K562 (cell line): ENCODE data around the gene MRPS26. TPM values are rescaled to one million over a fixed set of nuclear protein-coding genes. Genes with fewer than 3 reads are reported as not detected.

Source experiments
- ATAC-seq: fragments of 200-7000 bp; cut with Tn5 transposase; 3 replicates; pipeline ENCODE4 v1.9.1; 2020; ENCODE audit warnings: moderate library complexity
- BruUV-seq: library from RNA; stranded (reverse); fragments of 400-500 nt; replicated peaks from 2 replicates; lab custom pipeline; 2021; lab: Mats Ljungman, UMichigan
- CTCF ChIA-PET: fragments of 300-600 bp; formaldehyde crosslinking; extraction: SDS; loops from one replicate; lab custom pipeline; 2021; ENCODE audit warnings: low intra/inter-chr PET ratio; lab: Yijun Ruan, JAX
- POLR2A ChIA-PET: fragments of 300-600, 350-650 bp; sonication (Branson Sonifier 250); formaldehyde crosslinking; extraction: SDS; loops from one replicate; lab custom pipeline; 2021; ENCODE audit warnings: antibody characterized with exemption, inconsistent platforms; lab: Yijun Ruan, JAX
- DNase-seq, 4 experiments: peaks; one replicate each; pipeline versions ENCODE4 v3.0.0 to v3.0.0-alpha.2; 2011 to 2018; ENCODE audit warnings: low spot score in 3 of 4, mixed read lengths in 3 of 4; ENCODE audit errors: extremely low read depth in 1 of 4
- FAIRE-seq: peaks from 2 replicates; lab custom pipeline; 2011; peaks lifted over from hg19 to GRCh38; lab: Jason Lieb, UNC
- H2AFZ ChIP-seq: 2 replicates; pipeline ENCODE4 v1.6.0; 2011; ENCODE audit warnings: low read depth, low read length, control low read depth, inconsistent platforms
- H3K27ac ChIP-seq: fragments of 200-600 bp; 3 replicates; pipeline ENCODE4 v1.8.0; 2011; ENCODE audit warnings: low read depth, mild to moderate bottlenecking, control low read depth, inconsistent platforms, low read length, moderate library complexity, mixed read lengths; ENCODE audit errors: extremely low read depth
- H3K27me3 ChIP-seq, 2 experiments: fragments of 300-600 bp in 1 of 2; 2 replicates in 1 of 2; 3 replicates in 1 of 2; pipeline versions ENCODE4 v1.6.0 to v1.8.0; 2011; ENCODE audit warnings: inconsistent platforms in 2 of 2, low read length in 2 of 2, mild to moderate bottlenecking in 1 of 2, mixed read lengths in 1 of 2, moderate library complexity in 1 of 2; ENCODE audit not compliant: control insufficient read depth in 2 of 2, insufficient read depth in 2 of 2
- H3K36me3 ChIP-seq: fragments of 300-600 bp; 3 replicates; pipeline ENCODE4 v1.8.0; 2011; ENCODE audit warnings: mild to moderate bottlenecking, low read length, inconsistent platforms; ENCODE audit not compliant: control insufficient read depth, insufficient read depth
- H3K4me1 ChIP-seq, 2 experiments: fragments of 200-600 bp in 1 of 2; replicated peaks in 1 of 2; 2 replicates in 1 of 2; 3 replicates in 1 of 2; pipeline versions ENCODE4 v1.5.1 to v1.8.0; 2011; ENCODE audit warnings: inconsistent platforms in 2 of 2, low read length in 2 of 2, mild to moderate bottlenecking in 1 of 2, mixed read lengths in 1 of 2, moderate library complexity in 1 of 2; ENCODE audit not compliant: control insufficient read depth in 2 of 2, insufficient read depth in 2 of 2
- H3K4me2 ChIP-seq: 2 replicates; pipeline ENCODE4 v1.6.1; 2011; ENCODE audit warnings: low read length, control low read depth, inconsistent platforms, mixed read lengths; ENCODE audit not compliant: insufficient read depth
- H3K4me3 ChIP-seq: fragments of 200-600 bp; sonication (generic), shearing (Covaris generic); 2 replicates; pipeline ENCODE4 v1.5.1; 2016; ENCODE audit warnings: control low read depth, inconsistent platforms
- H3K79me2 ChIP-seq: fragments of 200-600 bp; 3 replicates; pipeline ENCODE4 v1.8.0; 2011; ENCODE audit warnings: low read length, inconsistent platforms; ENCODE audit not compliant: control insufficient read depth, insufficient read depth
- H3K9ac ChIP-seq, 2 experiments: 2 replicates each; pipeline versions ENCODE4 v1.6.0 to v1.6.1; 2011; ENCODE audit warnings: low read depth in 2 of 2, low read length in 2 of 2, control low read depth in 1 of 2, inconsistent platforms in 1 of 2, mild to moderate bottlenecking in 1 of 2, mixed read lengths in 1 of 2; ENCODE audit not compliant: insufficient read depth in 1 of 2
- H3K9me1 ChIP-seq: one replicate; pipeline ENCODE4 v1.6.0; 2011; ENCODE audit warnings: inconsistent platforms, mild to moderate bottlenecking, low read length, moderate library complexity; ENCODE audit not compliant: control insufficient read depth, insufficient read depth
- H3K9me3 ChIP-seq: replicated peaks from 2 replicates; pipeline ENCODE4 v1.5.1; 2011; ENCODE audit warnings: low read depth, low read length, inconsistent platforms; ENCODE audit not compliant: control insufficient read depth, insufficient read depth
- H4K20me1 ChIP-seq: replicated peaks from 2 replicates; pipeline ENCODE4 v1.6.1; 2011; ENCODE audit warnings: low read length, inconsistent platforms, mixed read lengths; ENCODE audit not compliant: control insufficient read depth, insufficient read depth
- SMARCE1 ChIP-seq: fragments of 450-650 bp; IDR thresholded peaks from 2 replicates; pipeline ENCODE4 v1.7.1; 2016; ENCODE audit warnings: mild to moderate bottlenecking
- ZBTB33 ChIP-seq: sonication (generic); formaldehyde crosslinking; IDR thresholded peaks from 2 replicates; pipeline ENCODE4 v1.8.1; 2023; ENCODE audit warnings: mild to moderate bottlenecking, missing genetic modification reagents
- ZNF282 ChIP-seq: sonication (generic); formaldehyde crosslinking; IDR thresholded peaks from 2 replicates; pipeline ENCODE4 v1.8.1; 2023; ENCODE audit warnings: missing genetic modification reagents
- WGBS: fragments of 100-300 bp; shearing (Covaris generic); methylation state at CpG from one replicate; pipeline ENCODE4 v1.1.6; 2016; ENCODE audit warnings: low coverage, mixed read lengths; ENCODE audit not compliant: insufficient coverage; ENCODE audit errors: missing lambda C conversion rate; 5-methylcytosine and 5-hydroxymethylcytosine counted together
- in situ Hi-C: fragments of 300-500 bp; cut with MboI; formaldehyde crosslinking; loops from 4 replicates; pipeline ENCODE4 v1.15.0; 2018; ENCODE audit warnings: inconsistent platforms, mixed read lengths
- intact Hi-C: fragments of 100-400 bp; cut with micrococcal nuclease; formaldehyde crosslinking; loops from 2 replicates; pipeline ENCODE4 v1.14.2; 2022
- polyA plus RNA-seq, 8 experiments: library from polyadenylated mRNA; depleted of rRNA in 4 of 8; stranded (reverse) in 5 of 8; unstranded in 3 of 8; fragments of >200 nt; fragmentation: Nextera tagmentation in 2 of 8; fragmentation: Illumina TruSeq in 1 of 8; extraction: Ambion mirVana in 2 of 8; extraction: Trizol in 1 of 8; gene quantifications; 2 replicates each; pipeline versions ENCODE4 v1.2.1 to v1.2.3, GENCODE V29; 2011 to 2014; ENCODE audit warnings: inconsistent platforms in 1 of 8, missing spikeins in 1 of 8
- total RNA-seq, 7 experiments: library from RNA; depleted of rRNA in 6 of 7; stranded (reverse); fragments of >200 nt in 6 of 7; fragmentation: Illumina TruSeq in 2 of 7; extraction: Trizol in 2 of 7; gene quantifications; 2 replicates each; pipeline versions ENCODE4 v1.2.1 to v1.2.3, GENCODE V29; 2011 to 2021; ENCODE audit warnings: low replicate concordance in 1 of 7

Gene MRPS26
- total and polyA plus RNA-seq, 9 of the 15 experiments (the other 6 are each of a cell fraction or from before 2014, with no cell fraction given), result 2.7 to 70.5 (median 28.8) TPM

- no peak for TF ChIP-seq SMARCE1
Measured at GRCh38 chr20:3082306-3082951, 36.6 kb downstream of the MRPS26 start (continued).

- Histone ChIP-seq H3K9me3 (no peaks in the 10 kb centered on the region), H3K4me3 (no peak overlapping the region), H4K20me1 (no peaks in the 10 kb centered on the region), H3K4me1 (peaks cover 3 to 28% of the 10 kb centered on the region in 2 experiments; a peak in 4 of 5 replicates), H3K79me2 (no peaks in the 10 kb centered on the region), H2AFZ (no peak overlapping the region), H3K9me1 (peaks cover 3% of the 10 kb centered on the region), H3K9ac (no peak overlapping the region), H3K36me3 (no peaks in the 10 kb centered on the region), H3K27me3 (no peaks in the 10 kb centered on the region), H3K27ac (no peak overlapping the region), H3K4me2 (no peak overlapping the region)
- ChIA-PET POLR2A (no interaction called here), CTCF (no interaction called here)
- WGBS, result 59% methylated on average over 4 of the region's 76 CpGs
- in situ Hi-C loops (no loop called here), intact Hi-C loops (no loop called here)
- FAIRE-seq (no peak), ATAC-seq (no peak), DNase-seq (no peak)
- no TSS peak for BruUV-seq
- TF ChIP-seq ZNF282 (CRISPR knock-in tag), result no peak
- peak; percentile 61; the same call in 1 of the 2 replicates for TF ChIP-seq ZBTB33
Measured at GRCh38 chr20:3082955-3083952, 37.4 kb downstream of the MRPS26 start.
